ENCODE measurements around the gene OVOL2. TPM values are rescaled to one million over a fixed set of nuclear protein-coding genes. Genes with fewer than 3 reads are reported as not detected.

OVOL2 gene
- total and polyA plus RNA-seq, 4 donors = 0.13 to 0.17 TPM; not detected in 2

DNA sequence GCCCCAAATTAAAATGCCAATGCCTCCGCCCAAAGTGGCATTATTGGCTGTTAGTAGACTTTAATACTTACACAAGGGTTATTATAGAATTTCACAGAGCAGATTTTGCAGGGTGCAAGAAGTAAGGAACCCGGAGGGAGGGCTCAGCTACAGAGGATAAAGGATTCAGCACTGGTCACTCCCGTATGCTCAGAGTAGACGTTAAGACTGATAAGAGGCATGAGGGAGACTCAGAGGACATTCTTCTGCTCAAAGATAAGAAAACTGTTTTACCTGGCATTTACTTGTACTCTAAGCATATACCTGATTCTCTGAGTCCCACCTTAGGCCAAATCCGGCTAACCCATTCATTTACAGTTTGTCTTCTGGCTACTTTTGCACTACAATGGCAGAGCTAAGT lies 36.5 kb upstream of the OVOL2 start:
- no peak for DNase-seq (ENCODE audit: low spot score)
- Histone ChIP-seq H3K4me3 (ENCODE audit: low read depth in 1 of 3, low read length in 3 of 3) (no peak overlapping the region), H3K27ac (ENCODE audit: low read depth in 1 of 2, low read length in 2 of 2) (no peak overlapping the region), H3K9me3 (ENCODE audit: control insufficient read depth in 4 of 4, low read length in 3 of 4) (no peaks in the 10 kb centered on the region), H3K36me3 (ENCODE audit: control insufficient read depth in 4 of 4, insufficient read depth in 3 of 4, low read depth in 1 of 4, low read length in 3 of 4) (no peaks in the 10 kb centered on the region), H3K4me1 (ENCODE audit: control insufficient read depth in 4 of 4, insufficient read depth in 4 of 4, low read length in 3 of 4) (no peaks in the 10 kb centered on the region), H3K27me3 (ENCODE audit: control insufficient read depth in 4 of 4, insufficient read depth in 4 of 4, low read length in 3 of 4) (peaks cover 0 to 3% (median 0%) of the 10 kb centered on the region in 4 donors), H3K9ac (ENCODE audit: low read depth in 1 of 2, low read length in 2 of 2) (no peak overlapping the region)
- no peak for TF ChIP-seq HNF4A (conservative IDR thresholded peaks at IDR 0.05)
- TF ChIP-seq, protein P1, sequence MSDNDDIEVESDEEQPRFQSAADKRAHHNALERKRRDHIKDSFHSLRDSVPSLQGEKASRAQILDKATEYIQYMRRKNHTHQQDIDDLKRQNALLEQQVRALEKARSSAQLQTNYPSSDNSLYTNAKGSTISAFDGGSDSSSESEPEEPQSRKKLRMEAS (IDR thresholded peaks at IDR 0.05) = no peak
- no peak for TF ChIP-seq FOXA2 (IDR thresholded peaks at IDR 0.05)
- TF ChIP-seq, protein P2, sequence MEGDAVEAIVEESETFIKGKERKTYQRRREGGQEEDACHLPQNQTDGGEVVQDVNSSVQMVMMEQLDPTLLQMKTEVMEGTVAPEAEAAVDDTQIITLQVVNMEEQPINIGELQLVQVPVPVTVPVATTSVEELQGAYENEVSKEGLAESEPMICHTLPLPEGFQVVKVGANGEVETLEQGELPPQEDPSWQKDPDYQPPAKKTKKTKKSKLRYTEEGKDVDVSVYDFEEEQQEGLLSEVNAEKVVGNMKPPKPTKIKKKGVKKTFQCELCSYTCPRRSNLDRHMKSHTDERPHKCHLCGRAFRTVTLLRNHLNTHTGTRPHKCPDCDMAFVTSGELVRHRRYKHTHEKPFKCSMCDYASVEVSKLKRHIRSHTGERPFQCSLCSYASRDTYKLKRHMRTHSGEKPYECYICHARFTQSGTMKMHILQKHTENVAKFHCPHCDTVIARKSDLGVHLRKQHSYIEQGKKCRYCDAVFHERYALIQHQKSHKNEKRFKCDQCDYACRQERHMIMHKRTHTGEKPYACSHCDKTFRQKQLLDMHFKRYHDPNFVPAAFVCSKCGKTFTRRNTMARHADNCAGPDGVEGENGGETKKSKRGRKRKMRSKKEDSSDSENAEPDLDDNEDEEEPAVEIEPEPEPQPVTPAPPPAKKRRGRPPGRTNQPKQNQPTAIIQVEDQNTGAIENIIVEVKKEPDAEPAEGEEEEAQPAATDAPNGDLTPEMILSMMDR (IDR thresholded peaks at IDR 0.05; ENCODE audit: low read depth, low read length, missing input control) = no peak
- TF ChIP-seq HNF4G (IDR thresholded peaks at IDR 0.05) = no peak
- TF ChIP-seq EGR1 (IDR thresholded peaks at IDR 0.05; ENCODE audit: low read depth in 2 of 2) = no peak
- TF ChIP-seq, protein P3, sequence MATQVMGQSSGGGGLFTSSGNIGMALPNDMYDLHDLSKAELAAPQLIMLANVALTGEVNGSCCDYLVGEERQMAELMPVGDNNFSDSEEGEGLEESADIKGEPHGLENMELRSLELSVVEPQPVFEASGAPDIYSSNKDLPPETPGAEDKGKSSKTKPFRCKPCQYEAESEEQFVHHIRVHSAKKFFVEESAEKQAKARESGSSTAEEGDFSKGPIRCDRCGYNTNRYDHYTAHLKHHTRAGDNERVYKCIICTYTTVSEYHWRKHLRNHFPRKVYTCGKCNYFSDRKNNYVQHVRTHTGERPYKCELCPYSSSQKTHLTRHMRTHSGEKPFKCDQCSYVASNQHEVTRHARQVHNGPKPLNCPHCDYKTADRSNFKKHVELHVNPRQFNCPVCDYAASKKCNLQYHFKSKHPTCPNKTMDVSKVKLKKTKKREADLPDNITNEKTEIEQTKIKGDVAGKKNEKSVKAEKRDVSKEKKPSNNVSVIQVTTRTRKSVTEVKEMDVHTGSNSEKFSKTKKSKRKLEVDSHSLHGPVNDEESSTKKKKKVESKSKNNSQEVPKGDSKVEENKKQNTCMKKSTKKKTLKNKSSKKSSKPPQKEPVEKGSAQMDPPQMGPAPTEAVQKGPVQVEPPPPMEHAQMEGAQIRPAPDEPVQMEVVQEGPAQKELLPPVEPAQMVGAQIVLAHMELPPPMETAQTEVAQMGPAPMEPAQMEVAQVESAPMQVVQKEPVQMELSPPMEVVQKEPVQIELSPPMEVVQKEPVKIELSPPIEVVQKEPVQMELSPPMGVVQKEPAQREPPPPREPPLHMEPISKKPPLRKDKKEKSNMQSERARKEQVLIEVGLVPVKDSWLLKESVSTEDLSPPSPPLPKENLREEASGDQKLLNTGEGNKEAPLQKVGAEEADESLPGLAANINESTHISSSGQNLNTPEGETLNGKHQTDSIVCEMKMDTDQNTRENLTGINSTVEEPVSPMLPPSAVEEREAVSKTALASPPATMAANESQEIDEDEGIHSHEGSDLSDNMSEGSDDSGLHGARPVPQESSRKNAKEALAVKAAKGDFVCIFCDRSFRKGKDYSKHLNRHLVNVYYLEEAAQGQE (IDR thresholded peaks at IDR 0.05) = no peak
- no peak for TF ChIP-seq RAD21 (IDR thresholded peaks at IDR 0.05)
- TF ChIP-seq, protein P4, sequence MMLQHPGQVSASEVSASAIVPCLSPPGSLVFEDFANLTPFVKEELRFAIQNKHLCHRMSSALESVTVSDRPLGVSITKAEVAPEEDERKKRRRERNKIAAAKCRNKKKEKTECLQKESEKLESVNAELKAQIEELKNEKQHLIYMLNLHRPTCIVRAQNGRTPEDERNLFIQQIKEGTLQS (IDR thresholded peaks at IDR 0.05) = no peak
- TF ChIP-seq JUND (IDR thresholded peaks at IDR 0.05) = no peak
- TF ChIP-seq YY1 (IDR thresholded peaks at IDR 0.05) = no peak
- no peak for TF ChIP-seq RXRA (IDR thresholded peaks at IDR 0.05)
- TF ChIP-seq, protein P5, sequence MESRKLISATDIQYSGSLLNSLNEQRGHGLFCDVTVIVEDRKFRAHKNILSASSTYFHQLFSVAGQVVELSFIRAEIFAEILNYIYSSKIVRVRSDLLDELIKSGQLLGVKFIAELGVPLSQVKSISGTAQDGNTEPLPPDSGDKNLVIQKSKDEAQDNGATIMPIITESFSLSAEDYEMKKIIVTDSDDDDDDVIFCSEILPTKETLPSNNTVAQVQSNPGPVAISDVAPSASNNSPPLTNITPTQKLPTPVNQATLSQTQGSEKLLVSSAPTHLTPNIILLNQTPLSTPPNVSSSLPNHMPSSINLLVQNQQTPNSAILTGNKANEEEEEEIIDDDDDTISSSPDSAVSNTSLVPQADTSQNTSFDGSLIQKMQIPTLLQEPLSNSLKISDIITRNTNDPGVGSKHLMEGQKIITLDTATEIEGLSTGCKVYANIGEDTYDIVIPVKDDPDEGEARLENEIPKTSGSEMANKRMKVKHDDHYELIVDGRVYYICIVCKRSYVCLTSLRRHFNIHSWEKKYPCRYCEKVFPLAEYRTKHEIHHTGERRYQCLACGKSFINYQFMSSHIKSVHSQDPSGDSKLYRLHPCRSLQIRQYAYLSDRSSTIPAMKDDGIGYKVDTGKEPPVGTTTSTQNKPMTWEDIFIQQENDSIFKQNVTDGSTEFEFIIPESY (IDR thresholded peaks at IDR 0.05) = no peak
- no peak for TF ChIP-seq TAF1 (conservative IDR thresholded peaks at IDR 0.05)
- TF ChIP-seq NR2F2 (IDR thresholded peaks at IDR 0.05) = no peak
- no peak for TF ChIP-seq SP1 (IDR thresholded peaks at IDR 0.05)
- no peak for TF ChIP-seq GABPA (IDR thresholded peaks at IDR 0.05 in 1 of 2, conservative IDR thresholded peaks at IDR 0.05 in 1 of 2)
- WGBS = 62% methylated on average over 5 of the region's 5 CpGs
